GM06990 (cell line): Measurements from ENCODE around the gene ANKRD53.

Experiments
- DNase-seq: peaks from one replicate; pipeline ENCODE4 v3.0.0-alpha.2; 2011; ENCODE audit not compliant: insufficient read length; ENCODE audit errors: extremely low read depth
- H3K27me3 ChIP-seq: replicated peaks from 2 replicates; pipeline ENCODE4 v1.6.0; 2011; ENCODE audit warnings: low read length; ENCODE audit not compliant: control insufficient read depth, insufficient read depth
- H3K36me3 ChIP-seq: 2 replicates; pipeline ENCODE4 v1.5.1; 2011; ENCODE audit warnings: low read length; ENCODE audit not compliant: control insufficient read depth, insufficient read depth
- H3K4me3 ChIP-seq: replicated peaks from 2 replicates; pipeline ENCODE4 v1.5.1; 2011; ENCODE audit warnings: low read depth, mild to moderate bottlenecking, control low read depth, low read length
- TF ChIP-seq, protein P1 (sequence below): IDR thresholded peaks from 2 replicates; pipeline ENCODE4 v1.5.1; 2011; ENCODE audit warnings: low read length, control low read depth, mild to moderate bottlenecking, inconsistent platforms; ENCODE audit not compliant: insufficient read depth, poor library complexity, severe bottlenecking

ANKRD53 gene

DNA sequence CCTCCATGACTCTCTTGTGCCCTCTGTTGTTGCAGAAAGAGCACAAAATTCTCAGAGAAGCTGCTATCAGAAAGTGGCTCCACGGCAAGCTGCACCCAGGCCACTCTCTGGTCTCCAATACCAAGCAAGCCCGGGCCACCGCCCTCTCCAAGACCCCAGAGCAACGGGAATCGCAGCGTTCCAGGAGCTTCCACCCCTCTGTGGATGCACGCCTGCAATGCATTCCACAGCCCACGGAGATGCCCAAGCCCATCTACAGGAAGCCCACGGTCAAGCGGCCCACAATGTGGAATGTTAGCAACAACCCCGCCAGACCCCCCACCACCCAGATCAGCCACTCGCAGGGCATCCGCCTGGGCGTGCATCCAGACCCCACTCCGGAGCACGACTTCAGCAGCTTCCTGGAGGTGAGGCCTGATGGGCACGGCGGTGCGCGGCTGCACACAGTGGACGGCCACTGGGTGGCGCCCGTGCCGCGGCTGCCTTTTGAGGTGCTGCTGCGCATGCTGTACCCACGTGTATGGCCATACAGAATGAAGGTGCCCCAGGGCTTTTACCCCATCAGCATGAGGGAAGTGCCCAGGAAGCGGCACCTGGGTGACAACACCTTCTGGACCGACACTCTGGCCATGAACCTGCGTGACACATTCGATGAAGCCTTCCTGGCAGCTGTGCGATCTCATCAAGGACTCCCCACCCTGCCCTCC lies 6.3 kb downstream of the ANKRD53 start:
- peaks cover 19% of the 10 kb centered on the region for H3K36me3 ChIP-seq
- H3K27me3 ChIP-seq, result no peaks in the 10 kb centered on the region
- no peak overlapping the region for H3K4me3 ChIP-seq
- TF ChIP-seq, protein P1, sequence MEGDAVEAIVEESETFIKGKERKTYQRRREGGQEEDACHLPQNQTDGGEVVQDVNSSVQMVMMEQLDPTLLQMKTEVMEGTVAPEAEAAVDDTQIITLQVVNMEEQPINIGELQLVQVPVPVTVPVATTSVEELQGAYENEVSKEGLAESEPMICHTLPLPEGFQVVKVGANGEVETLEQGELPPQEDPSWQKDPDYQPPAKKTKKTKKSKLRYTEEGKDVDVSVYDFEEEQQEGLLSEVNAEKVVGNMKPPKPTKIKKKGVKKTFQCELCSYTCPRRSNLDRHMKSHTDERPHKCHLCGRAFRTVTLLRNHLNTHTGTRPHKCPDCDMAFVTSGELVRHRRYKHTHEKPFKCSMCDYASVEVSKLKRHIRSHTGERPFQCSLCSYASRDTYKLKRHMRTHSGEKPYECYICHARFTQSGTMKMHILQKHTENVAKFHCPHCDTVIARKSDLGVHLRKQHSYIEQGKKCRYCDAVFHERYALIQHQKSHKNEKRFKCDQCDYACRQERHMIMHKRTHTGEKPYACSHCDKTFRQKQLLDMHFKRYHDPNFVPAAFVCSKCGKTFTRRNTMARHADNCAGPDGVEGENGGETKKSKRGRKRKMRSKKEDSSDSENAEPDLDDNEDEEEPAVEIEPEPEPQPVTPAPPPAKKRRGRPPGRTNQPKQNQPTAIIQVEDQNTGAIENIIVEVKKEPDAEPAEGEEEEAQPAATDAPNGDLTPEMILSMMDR, result peak; percentile 90
- peak; percentile 85 for DNase-seq

DNA sequence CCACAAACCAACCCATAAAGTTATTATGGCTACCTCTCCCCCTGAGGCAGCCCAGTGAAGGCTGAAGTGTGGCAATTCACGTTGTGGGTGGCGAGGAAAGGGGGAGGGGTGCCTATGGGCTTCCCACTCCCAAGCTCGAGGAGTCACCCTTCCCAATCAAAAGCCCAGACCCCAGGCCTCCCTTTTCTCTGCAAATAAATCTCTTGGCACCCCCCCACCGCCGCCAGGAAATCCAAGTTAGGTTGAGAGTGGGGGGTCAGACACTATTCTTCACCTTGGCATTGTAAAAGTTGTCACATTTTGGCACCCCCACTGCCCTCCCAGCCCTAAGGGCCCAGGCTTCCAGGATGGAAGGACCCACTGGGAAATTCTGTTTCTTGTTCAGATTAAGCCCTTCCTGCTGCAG lies 6.9 kb downstream of the ANKRD53 start:
- TF ChIP-seq, protein P1, result no peak
- no peak for DNase-seq

DNA sequence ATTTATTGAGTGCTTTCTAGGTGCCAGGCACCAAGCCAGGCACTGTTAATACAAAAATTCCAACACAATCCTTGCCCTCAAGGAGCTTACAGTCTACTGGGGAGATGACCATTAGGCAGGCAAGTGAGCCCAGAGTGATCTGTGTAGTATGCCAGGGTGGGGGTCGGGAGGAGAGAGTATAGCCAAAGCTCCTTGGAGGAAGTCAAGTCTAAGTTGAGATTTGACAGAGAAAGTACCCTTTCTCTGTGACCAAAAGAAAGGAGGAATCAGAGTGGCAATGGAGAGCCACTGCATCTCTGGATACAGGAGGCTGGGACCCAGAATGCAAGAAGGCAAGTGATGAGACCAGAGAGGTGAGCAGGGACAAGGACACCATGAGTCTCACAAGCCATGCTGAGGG lies 7.5 kb downstream of the ANKRD53 start:
- no peak for DNase-seq
- Histone ChIP-seq H3K36me3 (peaks cover 21% of the 10 kb centered on the region), H3K27me3 (no peaks in the 10 kb centered on the region), H3K4me3 (no peak overlapping the region)
- TF ChIP-seq, protein P1, result no peak

More for the DNA sequence above, 6.9 kb downstream of the ANKRD53 start:
- Histone ChIP-seq H3K36me3 (peaks cover 19% of the 10 kb centered on the region), H3K4me3 (no peak overlapping the region), H3K27me3 (no peaks in the 10 kb centered on the region)

DNA sequence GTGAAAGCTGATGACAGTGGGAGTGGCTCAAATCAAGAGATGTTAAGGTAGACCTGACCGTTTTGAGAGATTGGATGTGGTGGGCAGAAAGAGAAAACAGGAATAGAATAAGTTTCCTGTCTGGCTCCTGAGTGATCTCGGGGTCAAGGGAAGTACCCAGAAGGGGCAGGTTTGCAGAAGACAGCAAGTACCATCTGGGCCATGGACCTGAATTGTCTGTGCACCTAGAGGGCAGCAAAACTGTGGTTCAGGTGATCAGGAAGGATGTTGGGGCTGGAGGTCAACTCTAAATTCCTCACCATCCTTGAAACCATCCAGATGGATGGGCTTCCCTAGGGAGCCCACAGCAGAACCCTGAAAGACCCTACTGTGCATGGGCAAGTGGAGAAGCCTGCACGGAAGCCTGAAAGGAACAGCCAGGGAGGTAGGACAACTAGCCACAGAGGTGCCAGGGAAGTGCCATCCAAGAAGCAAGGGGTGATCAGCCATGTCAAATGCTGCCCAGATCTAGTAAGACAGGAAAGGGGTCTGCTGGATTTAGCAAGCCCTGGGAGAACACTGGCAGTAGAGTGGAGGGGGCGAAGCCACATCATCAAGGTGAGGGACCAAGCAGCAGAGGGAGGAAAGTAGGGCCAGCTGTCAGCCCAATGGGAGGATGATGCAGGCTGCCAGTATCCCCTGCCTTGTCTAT lies 8.2 kb downstream of the ANKRD53 start:
- peaks cover 24% of the 10 kb centered on the region for H3K36me3 ChIP-seq

DNA sequence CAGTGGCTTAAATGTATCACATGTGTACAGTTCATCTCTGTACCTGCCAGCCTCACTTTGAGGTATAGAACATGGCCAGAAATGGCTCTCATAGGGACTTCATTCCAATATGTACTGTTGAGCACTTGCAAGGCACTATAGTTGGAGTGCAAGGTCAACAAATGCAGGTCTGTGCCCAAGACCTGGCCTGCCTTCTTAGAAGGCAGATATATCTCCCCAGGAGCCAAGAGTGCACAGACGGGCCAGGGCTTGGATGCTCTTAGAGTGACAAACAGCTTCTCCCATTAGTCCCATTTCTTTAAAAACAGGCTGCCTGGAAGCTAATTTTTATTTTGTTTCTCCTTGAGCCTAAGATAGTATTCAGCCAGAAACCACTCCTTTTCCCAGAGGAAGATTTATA lies 9.0 kb downstream of the ANKRD53 start:
- no peaks in the 10 kb centered on the region for H3K27me3 ChIP-seq
- H3K36me3 ChIP-seq, result peaks cover 27% of the 10 kb centered on the region
- TF ChIP-seq, protein P1, result no peak

More for the DNA sequence above, 8.2 kb downstream of the ANKRD53 start:
- DNase-seq, result no peak
- H3K27me3 ChIP-seq, result no peaks in the 10 kb centered on the region
- no peak overlapping the region for H3K4me3 ChIP-seq
- TF ChIP-seq, protein P1, result no peak

More for the DNA sequence above, 9.0 kb downstream of the ANKRD53 start:
- H3K4me3 ChIP-seq, result no peak overlapping the region
- no peak for DNase-seq
